LNCaP clone FGC (cell line): ENCODE results near the gene MYO18B.

Source experiments
- DNase-seq: peaks from one replicate; pipeline ENCODE4 v3.0.0-alpha.2; 2011; ENCODE audit warnings: low read depth
- H3K4me3 ChIP-seq: 2 replicates; pipeline ENCODE4 v1.5.1; 2011; ENCODE audit warnings: mild to moderate bottlenecking, low read depth, low read length, control low read depth
- TF ChIP-seq, protein P1 (sequence below): IDR thresholded peaks from 2 replicates; pipeline ENCODE4 v1.5.1; 2012; ENCODE audit warnings: mild to moderate bottlenecking; ENCODE audit not compliant: control insufficient read depth, insufficient read depth; ENCODE audit errors: extremely low read depth

The MYO18B gene

DNA sequence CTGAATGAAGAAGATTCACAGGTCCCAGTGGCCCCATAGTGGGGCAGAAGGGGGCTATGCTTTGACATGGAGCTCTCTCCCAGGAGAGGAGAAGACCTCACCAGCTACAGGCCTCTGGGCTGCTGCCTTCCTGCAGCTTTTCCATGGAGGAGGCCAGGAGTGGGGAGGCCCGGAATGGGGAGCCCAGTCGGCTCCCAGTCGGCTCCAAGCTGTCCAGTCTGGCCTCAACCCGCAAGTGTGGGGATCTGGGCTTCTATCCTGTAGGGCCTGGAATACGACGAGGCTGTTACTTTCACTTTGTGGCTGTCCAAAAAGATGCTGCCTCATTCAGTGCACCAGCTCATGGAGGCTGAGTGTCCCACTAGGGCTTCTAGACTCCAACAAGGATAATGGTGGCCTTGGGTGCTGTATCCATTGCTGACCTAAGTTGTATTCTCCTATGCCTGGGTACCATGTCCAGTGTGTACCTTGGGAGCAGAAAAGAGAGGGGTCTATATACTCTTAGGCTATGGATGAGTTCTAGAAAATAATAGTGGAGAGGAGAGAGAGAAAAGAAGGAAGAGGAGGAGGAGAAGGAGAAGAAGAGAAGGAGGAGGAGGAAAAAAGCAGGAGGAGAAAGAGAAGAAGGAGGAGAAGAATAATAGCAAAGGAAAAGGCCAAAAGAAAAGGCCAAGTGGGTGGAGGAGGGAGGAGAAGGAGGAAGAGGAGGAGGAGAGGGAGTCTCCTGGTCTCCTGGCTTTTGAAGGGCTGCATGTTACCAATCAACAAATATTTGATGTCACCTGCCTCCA, 1.1 kb downstream of the MYO18B start:
- H3K4me3 ChIP-seq = no peak overlapping the region
- no peak for DNase-seq
- TF ChIP-seq, protein P1, sequence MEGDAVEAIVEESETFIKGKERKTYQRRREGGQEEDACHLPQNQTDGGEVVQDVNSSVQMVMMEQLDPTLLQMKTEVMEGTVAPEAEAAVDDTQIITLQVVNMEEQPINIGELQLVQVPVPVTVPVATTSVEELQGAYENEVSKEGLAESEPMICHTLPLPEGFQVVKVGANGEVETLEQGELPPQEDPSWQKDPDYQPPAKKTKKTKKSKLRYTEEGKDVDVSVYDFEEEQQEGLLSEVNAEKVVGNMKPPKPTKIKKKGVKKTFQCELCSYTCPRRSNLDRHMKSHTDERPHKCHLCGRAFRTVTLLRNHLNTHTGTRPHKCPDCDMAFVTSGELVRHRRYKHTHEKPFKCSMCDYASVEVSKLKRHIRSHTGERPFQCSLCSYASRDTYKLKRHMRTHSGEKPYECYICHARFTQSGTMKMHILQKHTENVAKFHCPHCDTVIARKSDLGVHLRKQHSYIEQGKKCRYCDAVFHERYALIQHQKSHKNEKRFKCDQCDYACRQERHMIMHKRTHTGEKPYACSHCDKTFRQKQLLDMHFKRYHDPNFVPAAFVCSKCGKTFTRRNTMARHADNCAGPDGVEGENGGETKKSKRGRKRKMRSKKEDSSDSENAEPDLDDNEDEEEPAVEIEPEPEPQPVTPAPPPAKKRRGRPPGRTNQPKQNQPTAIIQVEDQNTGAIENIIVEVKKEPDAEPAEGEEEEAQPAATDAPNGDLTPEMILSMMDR = no peak

DNA sequence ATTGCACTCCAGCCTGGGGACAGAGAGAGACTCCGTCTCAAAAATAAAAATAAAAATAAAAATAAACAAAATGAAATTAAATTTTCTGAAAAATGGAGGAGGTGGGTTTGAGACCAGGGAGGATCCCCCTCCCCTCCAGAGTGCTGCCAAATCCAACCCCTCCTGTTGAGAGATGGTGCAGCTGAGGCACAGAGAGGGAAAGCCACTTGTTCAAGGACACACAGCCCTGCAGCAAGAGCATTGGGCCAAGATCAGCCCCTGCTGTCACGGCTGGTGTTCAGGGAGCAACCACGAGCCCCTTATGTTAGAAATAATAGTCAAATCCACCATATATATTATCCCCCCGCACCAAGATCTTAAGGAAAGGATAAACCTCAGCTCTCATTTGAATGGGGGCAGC, 2.7 kb downstream of the MYO18B start:
- DNase-seq = no peak
- TF ChIP-seq, protein P1 = no peak
- no peak overlapping the region for H3K4me3 ChIP-seq

DNA sequence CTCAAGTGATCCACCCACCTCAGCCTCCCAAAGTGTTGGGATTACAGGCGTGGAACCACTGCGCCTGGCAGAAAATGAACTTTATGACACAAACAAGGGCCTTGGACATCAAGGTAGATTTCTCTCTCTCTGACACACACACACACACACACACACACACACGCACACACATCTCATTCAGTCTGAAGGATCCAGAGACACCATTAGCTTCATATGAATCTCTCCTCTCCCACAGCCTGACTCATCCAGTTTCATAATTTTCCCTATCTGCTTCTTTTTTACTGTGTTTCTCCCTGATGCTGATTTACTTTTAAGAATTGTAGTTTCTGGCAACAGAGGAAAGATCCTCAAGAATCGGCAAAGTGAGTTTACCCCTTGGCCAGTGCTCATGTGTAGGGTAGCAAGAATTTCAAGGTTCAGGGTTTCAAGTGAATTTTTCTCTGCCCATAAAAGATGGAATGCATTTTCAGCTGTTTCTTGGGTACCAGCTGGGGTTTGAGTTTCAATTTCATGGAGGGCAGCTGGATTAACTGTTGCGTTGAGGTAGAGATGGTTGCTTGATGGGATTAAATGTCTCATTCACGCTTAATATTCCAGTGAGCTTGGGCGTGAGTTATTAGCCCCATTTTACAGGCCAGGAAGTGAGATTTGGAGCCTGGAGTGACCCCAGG, 3.5 kb downstream of the MYO18B start:
- no peak overlapping the region for H3K4me3 ChIP-seq
- DNase-seq = no peak
- TF ChIP-seq, protein P1 = no peak

DNA sequence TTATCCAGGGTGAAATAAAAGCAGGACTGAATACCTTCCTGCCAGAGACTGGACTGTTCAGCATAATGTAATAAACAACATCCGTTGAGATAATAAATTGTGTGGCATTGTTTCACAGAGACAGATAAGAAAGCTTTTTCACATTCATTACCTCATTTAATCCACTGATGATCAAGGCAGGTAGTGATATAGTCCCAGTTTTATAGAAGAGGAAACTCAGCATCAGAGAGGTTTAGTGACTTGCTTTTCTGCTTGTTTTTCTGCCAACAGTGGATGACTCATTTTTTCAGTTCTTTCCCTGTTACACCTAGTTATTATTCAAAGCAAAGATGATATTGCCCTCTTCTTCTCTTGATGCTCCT, 4.0 kb downstream of the MYO18B start:
- no peak for DNase-seq
- TF ChIP-seq, protein P1 = no peak
- no peak overlapping the region for H3K4me3 ChIP-seq

DNA sequence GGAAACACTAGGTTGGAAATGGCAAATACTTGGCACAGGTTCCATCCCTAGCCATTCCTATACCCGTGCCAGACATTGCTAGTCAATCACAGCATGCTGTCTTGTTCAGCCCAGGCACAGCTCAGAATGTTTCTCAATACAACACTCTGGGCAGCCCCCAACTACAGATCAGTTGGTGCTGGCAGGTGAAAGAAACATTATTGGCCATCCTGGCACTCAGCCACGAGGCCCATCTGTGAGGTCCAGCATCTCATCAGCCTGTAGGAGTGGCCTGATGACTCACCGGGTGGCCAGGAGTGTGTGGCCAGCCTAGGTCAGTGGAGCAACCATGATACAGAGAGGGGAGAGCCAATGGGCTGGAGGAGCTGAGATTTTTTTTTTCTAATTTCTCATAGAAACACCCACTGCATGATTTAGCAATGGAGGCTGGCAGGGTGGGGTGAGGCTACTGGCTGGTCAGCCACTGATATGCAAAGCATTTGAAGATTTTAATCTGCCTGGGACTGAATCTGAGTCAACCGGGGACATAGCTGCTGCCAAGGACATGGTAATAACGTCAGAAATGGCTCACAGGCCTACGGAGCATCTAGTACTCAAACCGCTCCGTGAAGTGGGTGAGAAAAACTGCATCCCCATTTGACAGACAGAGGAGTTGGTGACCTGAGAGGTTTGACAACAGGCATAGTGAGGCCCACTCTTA, 5.4 kb downstream of the MYO18B start:
- no peak overlapping the region for H3K4me3 ChIP-seq
- DNase-seq = no peak
- TF ChIP-seq, protein P1 = no peak

DNA sequence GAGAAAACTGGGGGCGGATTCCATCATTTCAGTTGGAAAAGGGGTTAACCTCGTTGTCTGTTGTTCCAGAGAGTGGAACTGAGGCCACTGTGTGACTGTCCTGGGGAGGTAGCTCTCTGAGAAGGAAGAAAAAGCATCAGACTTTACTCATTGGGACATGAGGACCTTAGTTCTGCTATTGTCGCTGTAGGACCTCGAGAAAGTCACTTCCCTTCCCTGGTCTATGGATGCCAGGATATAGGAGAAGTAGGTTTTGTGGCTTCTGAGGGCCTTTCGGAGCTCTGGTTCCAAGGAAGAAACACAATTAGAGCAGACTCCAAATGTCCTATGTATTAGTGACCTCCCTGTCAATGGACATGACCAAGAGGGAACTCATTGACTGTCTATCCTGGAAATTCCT, 6.2 kb downstream of the MYO18B start:
- TF ChIP-seq, protein P1 = no peak
- no peak for DNase-seq
- H3K4me3 ChIP-seq = no peak overlapping the region
